Spleen (tissue), 11 donors: ENCODE measurements around the gene ITGB2. TPM values are rescaled to one million over a fixed set of nuclear protein-coding genes. Genes with fewer than 3 reads are reported as not detected.

ENCODE experiments used
- DNase-seq: peaks from one replicate; pipeline ENCODE4 v3.0.0-alpha.2; 2020
- H3K27ac ChIP-seq, 8 donors: fragments of 200-600 bp; sonication (generic) in 7 of 8; 1 replicate in 4 of 8; 2 replicates in 4 of 8; pipeline versions ENCODE4 v1.5.0 to v1.8.0; 2016 to 2021; ENCODE audit warnings: inconsistent platforms in 4 of 8, mild to moderate bottlenecking in 4 of 8, moderate library complexity in 1 of 8
- H3K27me3 ChIP-seq, 7 donors: fragments of 200-600 bp; sonication (generic) in 6 of 7; replicated peaks in 1 of 7; 1 replicate in 4 of 7; 2 replicates in 3 of 7; pipeline versions ENCODE4 v1.5.0 to v1.8.0; 2016 to 2021; ENCODE audit warnings: inconsistent platforms in 3 of 7, mild to moderate bottlenecking in 1 of 7
- H3K36me3 ChIP-seq, 6 donors: fragments of 200-600 bp; sonication (generic) in 5 of 6; 1 replicate in 4 of 6; 2 replicates in 2 of 6; pipeline versions ENCODE4 v1.5.0 to v1.8.0; 2016 to 2021; ENCODE audit warnings: inconsistent platforms in 2 of 6
- H3K4me1 ChIP-seq, 6 donors: fragments of 200-600 bp; sonication (generic) in 5 of 6; 1 replicate in 3 of 6; 2 replicates in 3 of 6; pipeline versions ENCODE4 v1.5.0 to v1.8.0; 2016 to 2021; ENCODE audit warnings: inconsistent platforms in 3 of 6
- H3K4me3 ChIP-seq, 8 donors: fragments of 200-600 bp; sonication (generic) in 7 of 8; 1 replicate in 4 of 8; 2 replicates in 4 of 8; pipeline versions ENCODE4 v1.5.0 to v1.8.0; 2016 to 2021; ENCODE audit warnings: inconsistent platforms in 4 of 8, mild to moderate bottlenecking in 4 of 8, moderate library complexity in 2 of 8
- H3K9me3 ChIP-seq, 8 donors: fragments of 200-600 bp; sonication (generic) in 7 of 8; 1 replicate in 4 of 8; 2 replicates in 4 of 8; pipeline versions ENCODE4 v1.5.0 to v1.8.0; 2016 to 2021; ENCODE audit warnings: inconsistent platforms in 4 of 8
- CTCF ChIP-seq, 11 experiments: fragments of 200-600 bp in 7 of 11; fragments of 450-650 bp in 4 of 11; sonication (generic) in 4 of 11; IDR thresholded peaks in 8 of 11; conservative IDR thresholded peaks in 3 of 11; 1 replicate in 7 of 11; 2 replicates in 4 of 11; pipeline versions ENCODE4 v1.4.0 to v1.8.0; 2016 to 2021; ENCODE audit warnings: antibody characterized with exemption in 11 of 11, inconsistent platforms in 4 of 11, mild to moderate bottlenecking in 1 of 11
- POLR2A ChIP-seq, 3 donors: fragments of 450-650 bp; IDR thresholded peaks; one replicate each; pipeline ENCODE4 v1.5.1; 2017; ENCODE audit warnings: antibody characterized with exemption in 3 of 3, mild to moderate bottlenecking in 1 of 3
- POLR2AphosphoS5 ChIP-seq, 3 donors: sonication (generic); formaldehyde crosslinking; IDR thresholded peaks; one replicate each; pipeline ENCODE4 v1.5.1; 2017; ENCODE audit warnings: antibody characterized with exemption in 3 of 3
- WGBS, 5 donors: extraction: QIAGEN DNeasy Blood & Tissue Kit in 3 of 5; methylation state at CpG; one replicate each; pipeline versions ENCODE4 v1.1.5 to v1.1.7; 2013 to 2018; 5-methylcytosine and 5-hydroxymethylcytosine counted together
- intact Hi-C: fragments of 100-400 bp; cut with DNase I; formaldehyde crosslinking; loops from one replicate; pipeline ENCODE4 v1.15.0; 2023; ENCODE audit warnings: low total_unique reads
- polyA plus RNA-seq, 3 donors: library from polyadenylated mRNA; stranded (reverse); fragments of 200-250 nt; gene quantifications; one replicate each; pipeline ENCODE4 v1.2.1, GENCODE V29; 2013
- total RNA-seq, 7 donors: library from RNA; depleted of rRNA in 3 of 7; stranded (reverse); fragments of >200 nt in 3 of 7; fragmentation: NEBNext Ultra II Directional in 4 of 7; extraction: Animal tissue kit (Norgen Biotek cat#: 25700) in 4 of 7; gene quantifications; one replicate each; pipeline versions ENCODE4 v1.1.0 to v1.2.1, GENCODE V29; 2016 to 2021
- donor health status: healthy with polysubstance abuse.
- donor health status: DM: no; HTN: no; CAD: no; lungs with moderate emphysema.
- donor health status: DM: no; HTN: no; CAD: no.
- donor health status: Bipolar disorder and iron deficiency.
- donor health status: healthy.
- donor health status: DM: no; HTN: no; CAD: no.
- donor health status: DM: yes; HTN: yes; CAD: no.

Gene ITGB2
- total and polyA plus RNA-seq, 10 donors, result 92.1 to 754 (median 338) TPM

- peaks cover 51 to 91% (median 73%) of the 10 kb centered on the region in 6 donors for H3K4me1 ChIP-seq
- H3K27me3 ChIP-seq, result no peaks in the 10 kb centered on the region
- H3K4me3 ChIP-seq, result peak within 1 kb of the TSS; percentile 69 to 98 (median 90)
- peak; percentile 88 to 96 (median 93) for TF ChIP-seq POLR2AphosphoS5 (IDR thresholded peaks at IDR 0.05)
- peak in 2 of 3 donors; percentile 33 to 73 for TF ChIP-seq POLR2A (IDR thresholded peaks at IDR 0.05)
- TF ChIP-seq CTCF (IDR thresholded peaks at IDR 0.05 in 8 of 11, conservative IDR thresholded peaks at IDR 0.05 in 3 of 11), result peak in 1 of 11 experiments; percentile 32
- peak; percentile 100 for DNase-seq
- no peaks in the 10 kb centered on the region for H3K36me3 ChIP-seq
- 0% methylated on average over 33 to 123 of the region's 123 CpGs for WGBS, 5 donors
- intact Hi-C loops, result loop anchor here (5.0 kb wide), 1 partner anchor 56 kb away; the partner anchor contains the start of gene SUMO3
- peak within 1 kb of the TSS; percentile 95 to 100 (median 97) for H3K27ac ChIP-seq
- H3K9me3 ChIP-seq, result no peaks in the 10 kb centered on the region
Measured at GRCh38 chr21:44873356-44874239, 47.1 kb downstream of the ITGB2 start, which contains the start of gene PTTG1IP. Gene PTTG1IP, minus strand, starts transcription at chr21:44873690. Its CDS starts 74 bp downstream, at chr21:44873616.

- Histone ChIP-seq H3K36me3 (no peaks in the 10 kb centered on the region), H3K27me3 (no peaks in the 10 kb centered on the region), H3K4me1 (peaks cover 56 to 91% (median 73%) of the 10 kb centered on the region in 6 donors), H3K27ac (peak overlapping the region; percentile 44 to 100 (median 97)), H3K4me3 (peak overlapping the region; percentile 69 to 98 (median 90)), H3K9me3 (no peaks in the 10 kb centered on the region)
- TF ChIP-seq CTCF (IDR thresholded peaks at IDR 0.05 in 8 of 11, conservative IDR thresholded peaks at IDR 0.05 in 3 of 11) (no peak), POLR2AphosphoS5 (IDR thresholded peaks at IDR 0.05) (peak in 2 of 3 donors; percentile 49)
- DNase-seq, result peak; percentile 88
- intact Hi-C loops, result loop anchor here (5.0 kb wide), 1 partner anchor 56 kb away; the partner anchor contains the start of gene SUMO3
- 0 to 1% (median 1%) methylated on average over 17 to 65 of the region's 65 CpGs for WGBS, 5 donors
Measured at GRCh38 chr21:44872649-44873355, 47.9 kb downstream of the ITGB2 start.

- H3K27me3 ChIP-seq, result no peaks in the 10 kb centered on the region
- peaks cover 61 to 91% (median 74%) of the 10 kb centered on the region in 6 donors for H3K4me1 ChIP-seq
- no peaks in the 10 kb centered on the region for H3K9me3 ChIP-seq
- H3K4me3 ChIP-seq, result peak overlapping the region; percentile 69 to 98 (median 90)
- no peak for DNase-seq
- H3K36me3 ChIP-seq, result peaks cover 0 to 3% (median 0%) of the 10 kb centered on the region in 6 donors
- TF ChIP-seq POLR2A (IDR thresholded peaks at IDR 0.05), result no peak
- peak overlapping the region; percentile 44 to 100 (median 97) for H3K27ac ChIP-seq
- intact Hi-C loops, result loop anchor here (5.0 kb wide), 1 partner anchor 55 kb away; the partner anchor contains the start of gene SUMO3
- 11 to 23% (median 12%) methylated on average over 3 of the region's 3 CpGs for WGBS, 5 donors
Measured at GRCh38 chr21:44872323-44872648, 48.4 kb downstream of the ITGB2 start.

- 29 to 41% (median 33%) methylated on average over 14 of the region's 14 CpGs for WGBS, 5 donors
- peak overlapping the region; percentile 69 to 98 (median 90) for H3K4me3 ChIP-seq
- no peaks in the 10 kb centered on the region for H3K9me3 ChIP-seq
- intact Hi-C loops, result loop anchor here (5.0 kb wide), 1 partner anchor 54 kb away; the partner anchor contains the start of gene SUMO3
- H3K36me3 ChIP-seq, result peaks cover 0 to 9% (median 0%) of the 10 kb centered on the region in 6 donors
- peaks cover 65 to 92% (median 80%) of the 10 kb centered on the region in 6 donors for H3K4me1 ChIP-seq
- peak overlapping the region; percentile 44 to 100 (median 97) for H3K27ac ChIP-seq
- no peak for DNase-seq
- no peaks in the 10 kb centered on the region for H3K27me3 ChIP-seq
- TF ChIP-seq POLR2AphosphoS5 (IDR thresholded peaks at IDR 0.05) (peak in 2 of 3 donors; percentile 4 to 27), POLR2A (IDR thresholded peaks at IDR 0.05) (no peak), CTCF (IDR thresholded peaks at IDR 0.05 in 8 of 11, conservative IDR thresholded peaks at IDR 0.05 in 3 of 11) (no peak)
Measured at GRCh38 chr21:44871576-44872269, 49.0 kb downstream of the ITGB2 start.
